ENCODE data around the gene ERLIN1.

DNA sequence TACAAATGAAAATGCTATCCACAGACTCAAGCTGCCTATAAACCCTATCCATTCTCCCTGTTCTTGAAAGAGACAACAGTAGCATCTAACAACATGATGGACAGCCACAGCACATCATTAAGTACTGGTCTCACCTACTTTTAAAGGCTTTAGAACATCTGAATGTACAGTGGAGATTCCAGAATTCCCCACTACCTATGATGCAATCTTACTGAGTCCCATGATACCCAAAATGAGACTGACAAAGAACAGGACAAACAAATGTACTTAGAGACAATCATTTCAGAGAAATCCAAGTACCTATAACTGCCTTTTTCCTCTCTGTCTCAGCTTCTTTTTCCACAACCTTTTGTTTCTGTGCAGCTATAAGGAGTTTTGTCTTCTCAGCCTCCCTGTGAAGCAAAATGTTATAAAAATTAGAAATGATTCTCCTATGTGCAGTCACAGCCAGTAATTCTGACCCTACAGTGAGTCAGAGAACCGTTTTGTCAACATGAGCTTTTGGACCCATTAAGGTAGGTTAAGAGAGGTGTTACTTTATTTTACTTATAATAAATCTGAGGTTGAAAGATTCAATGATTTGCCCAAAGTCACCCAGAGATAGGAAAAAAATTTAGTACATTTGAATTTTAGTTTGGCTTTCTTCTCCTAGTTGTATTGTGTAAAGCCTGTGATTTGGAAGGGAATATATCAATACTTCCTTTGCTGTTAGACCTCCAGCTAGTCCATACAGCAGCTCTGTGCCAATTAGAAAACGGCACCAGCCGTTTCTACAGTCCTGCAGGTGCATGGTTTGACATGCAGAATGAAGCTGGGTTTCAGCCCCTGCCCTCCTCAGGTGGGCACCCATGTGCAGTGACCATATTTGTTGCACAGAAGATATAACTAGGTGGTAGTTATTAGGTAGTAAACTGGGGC is 21.9 kb downstream of the ERLIN1 start:
- TF ChIP-seq, protein P1, sequence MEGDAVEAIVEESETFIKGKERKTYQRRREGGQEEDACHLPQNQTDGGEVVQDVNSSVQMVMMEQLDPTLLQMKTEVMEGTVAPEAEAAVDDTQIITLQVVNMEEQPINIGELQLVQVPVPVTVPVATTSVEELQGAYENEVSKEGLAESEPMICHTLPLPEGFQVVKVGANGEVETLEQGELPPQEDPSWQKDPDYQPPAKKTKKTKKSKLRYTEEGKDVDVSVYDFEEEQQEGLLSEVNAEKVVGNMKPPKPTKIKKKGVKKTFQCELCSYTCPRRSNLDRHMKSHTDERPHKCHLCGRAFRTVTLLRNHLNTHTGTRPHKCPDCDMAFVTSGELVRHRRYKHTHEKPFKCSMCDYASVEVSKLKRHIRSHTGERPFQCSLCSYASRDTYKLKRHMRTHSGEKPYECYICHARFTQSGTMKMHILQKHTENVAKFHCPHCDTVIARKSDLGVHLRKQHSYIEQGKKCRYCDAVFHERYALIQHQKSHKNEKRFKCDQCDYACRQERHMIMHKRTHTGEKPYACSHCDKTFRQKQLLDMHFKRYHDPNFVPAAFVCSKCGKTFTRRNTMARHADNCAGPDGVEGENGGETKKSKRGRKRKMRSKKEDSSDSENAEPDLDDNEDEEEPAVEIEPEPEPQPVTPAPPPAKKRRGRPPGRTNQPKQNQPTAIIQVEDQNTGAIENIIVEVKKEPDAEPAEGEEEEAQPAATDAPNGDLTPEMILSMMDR (IDR thresholded peaks at IDR 0.05; ENCODE audit: poor library complexity): no peak
- TF ChIP-seq EZH2phosphoT487 (IDR thresholded peaks at IDR 0.05; ENCODE audit: low read depth, severe bottlenecking, unreplicated experiment): no peak
- TF ChIP-seq EZH2 (IDR thresholded peaks at IDR 0.05; ENCODE audit: borderline replicate concordance): no peak

All from hepatocyte (in vitro differentiated cells).